Hepatocyte (in vitro differentiated cells): ENCODE results near the gene WSCD2.

Experiments
- CTCF ChIP-seq: fragments of 200-600 bp; sonication (generic); IDR thresholded peaks from 2 replicates; pipeline ENCODE4 v1.5.1; 2016; ENCODE audit warnings: antibody characterized with exemption, mild to moderate bottlenecking; ENCODE audit not compliant: poor library complexity
- EZH2 ChIP-seq: fragments of 200-600 bp; sonication (generic); IDR thresholded peaks from 2 replicates; pipeline ENCODE4 v1.6.1; 2016; ENCODE audit warnings: antibody characterized with exemption, mild to moderate bottlenecking, borderline replicate concordance
- EZH2phosphoT487 ChIP-seq: fragments of 200-600 bp; sonication (generic); IDR thresholded peaks from one replicate; pipeline ENCODE4 v1.6.1; 2018; ENCODE audit warnings: antibody characterized with exemption, mild to moderate bottlenecking, low read depth, moderate library complexity; ENCODE audit not compliant: unreplicated experiment, severe bottlenecking

GRCh38 chr12:108193917-108194316 lies 64.8 kb downstream of the WSCD2 start:
- TF ChIP-seq CTCF: peak; percentile 68
- no peak for TF ChIP-seq EZH2
- no peak for TF ChIP-seq EZH2phosphoT487
